GM18502 (cell line): Measurements from ENCODE around the gene IMPA2.
"Not testable (repeated sequence)": the region's sequence is repeated elsewhere in the genome, so short reads cannot be mapped to it uniquely, and the experiment has no call there.

Source experiments
- ATAC-seq: cut with Tn5 transposase; IDR thresholded peaks from one replicate; pipeline ENCODE4 v1.9.1; 2021; ENCODE audit warnings: mild to moderate bottlenecking; ENCODE audit not compliant: unreplicated experiment, poor library complexity

Gene IMPA2

DNA sequence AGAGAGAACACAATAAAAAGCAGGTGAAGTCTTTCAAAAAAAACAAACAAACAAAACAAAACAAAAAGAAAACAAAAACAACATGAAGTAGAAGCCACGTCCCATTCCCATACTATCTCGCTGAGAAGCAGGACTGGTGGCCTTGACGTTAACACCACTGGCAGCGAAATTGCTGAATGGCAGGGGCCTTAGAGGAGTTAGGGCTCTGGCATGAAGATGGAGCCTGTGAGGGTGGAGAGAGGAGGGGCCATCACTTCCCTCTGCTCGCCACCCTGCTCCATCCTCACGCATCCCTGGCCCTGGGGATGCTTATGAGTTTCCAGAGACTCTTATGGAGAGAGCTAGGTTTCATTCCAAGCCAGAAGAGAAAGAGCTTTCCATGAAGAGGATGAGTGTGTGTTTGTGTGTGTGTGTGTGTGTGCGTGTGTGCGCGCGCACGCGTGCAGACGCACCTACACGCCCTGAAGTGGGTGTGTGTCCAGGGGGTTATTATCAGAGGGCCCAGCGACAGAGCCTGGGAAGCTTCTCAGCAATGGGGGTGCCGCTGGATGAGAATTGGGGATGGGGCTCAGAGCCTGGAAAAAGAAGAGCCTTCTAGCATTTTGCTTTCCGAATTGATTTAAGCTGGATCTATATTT lies 20.4 kb upstream of the IMPA2 start:
- ATAC-seq: no peak

DNA sequence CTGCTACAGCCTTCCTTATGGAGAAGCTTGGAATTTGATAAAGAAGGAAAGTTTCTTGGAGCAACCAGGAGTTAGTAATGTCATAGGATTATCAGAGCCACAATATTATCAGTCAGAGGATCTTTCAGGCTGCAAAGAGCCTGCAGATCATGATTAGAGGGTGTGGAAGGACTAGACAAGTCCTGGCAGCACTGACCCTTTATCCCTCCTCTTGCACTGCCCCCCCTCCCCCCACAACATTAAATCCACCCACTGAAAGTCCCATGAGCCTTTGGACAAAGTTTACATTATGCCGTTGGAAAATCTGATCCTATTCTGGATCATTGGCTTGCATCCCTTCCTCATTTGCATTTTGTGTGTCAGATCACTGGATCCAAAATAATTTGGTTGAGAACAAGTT lies 18.7 kb upstream of the IMPA2 start:
- ATAC-seq: no peak

DNA sequence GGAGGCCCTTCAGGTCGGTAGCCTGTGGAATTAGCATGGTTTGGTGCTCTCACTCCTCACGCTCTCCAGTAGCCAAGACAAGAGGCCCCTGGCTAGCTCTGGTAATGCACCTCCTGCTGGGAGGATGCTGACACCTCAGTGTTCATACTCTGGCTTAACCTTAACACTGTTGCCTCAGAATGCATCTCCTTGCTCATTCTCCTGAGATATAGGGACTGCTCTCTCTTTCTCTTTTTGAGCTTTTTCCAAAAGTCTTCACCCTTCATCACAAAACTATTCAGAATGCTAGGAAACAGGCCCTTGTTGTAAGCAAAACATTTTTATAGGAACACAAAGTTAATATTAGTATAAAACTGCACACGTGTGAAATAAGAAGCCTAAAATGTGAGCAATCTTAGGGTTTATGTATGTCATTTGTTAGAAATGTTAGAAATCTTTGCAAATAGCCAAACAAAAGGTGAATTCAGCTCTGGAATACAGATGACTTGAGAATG lies 17.3 kb upstream of the IMPA2 start:
- no peak for ATAC-seq

DNA sequence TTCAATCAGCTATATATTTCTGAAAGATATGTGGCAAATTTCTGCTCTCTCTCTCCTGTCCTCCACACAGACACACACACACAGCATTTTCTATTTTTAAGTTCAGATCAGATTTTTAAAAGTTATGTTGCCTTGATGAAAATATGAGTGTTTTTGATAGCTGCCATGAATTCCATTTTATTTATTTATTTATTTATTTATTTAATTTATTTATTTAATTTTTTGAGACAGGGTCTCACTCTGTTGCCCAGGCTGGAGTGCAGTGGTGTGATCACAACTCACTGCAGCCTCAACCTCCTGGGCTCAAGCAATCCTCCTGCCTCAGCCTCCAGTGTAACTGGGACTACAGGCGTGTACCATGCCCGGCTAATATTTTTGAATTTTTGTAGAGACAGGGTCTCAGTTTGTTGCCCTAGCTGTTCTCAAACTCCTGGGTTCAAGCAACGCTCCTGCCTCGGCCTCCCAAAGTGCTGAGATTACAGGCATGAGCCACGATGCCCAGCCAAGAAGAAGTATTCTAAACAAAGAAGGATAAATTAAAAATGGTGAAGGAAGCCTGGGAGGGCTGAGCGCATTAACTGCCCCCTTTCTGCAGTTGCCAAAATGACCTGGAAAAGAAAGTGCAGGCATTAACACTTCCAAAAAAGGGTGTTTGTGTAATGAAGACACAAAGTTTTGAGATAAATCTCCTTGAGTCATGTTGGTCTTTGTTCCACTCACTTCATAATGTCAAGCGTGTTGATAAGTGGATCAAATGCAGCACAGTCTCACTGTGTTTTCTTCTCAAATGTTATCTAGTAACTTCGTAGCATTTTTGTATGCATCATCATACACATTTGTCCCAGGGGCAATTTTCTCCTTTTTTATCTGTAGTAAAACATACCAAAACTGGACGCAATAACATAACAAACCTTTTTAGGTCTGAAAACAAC lies 11.1 kb upstream of the IMPA2 start:
- no peak for ATAC-seq

DNA sequence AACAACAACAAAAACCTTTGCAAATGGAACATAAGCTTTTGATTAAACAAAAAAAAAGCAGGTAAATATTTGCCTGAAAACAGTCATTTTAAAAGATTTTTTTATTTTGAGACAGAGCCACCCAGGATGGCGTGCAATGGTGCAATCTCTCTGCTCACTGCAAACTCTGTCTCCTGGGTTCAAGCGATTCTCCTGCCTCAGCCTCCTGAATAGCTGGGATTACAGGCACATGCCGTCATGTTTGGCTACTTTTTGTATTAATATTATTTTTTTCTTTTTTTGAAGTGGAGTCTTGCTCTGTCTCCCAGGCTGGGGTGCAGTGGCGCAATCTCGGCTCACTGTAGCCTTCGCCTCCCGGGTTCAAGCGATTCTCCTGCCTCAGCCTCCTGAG lies 10.5 kb upstream of the IMPA2 start:
- not testable (repeated sequence) for ATAC-seq

DNA sequence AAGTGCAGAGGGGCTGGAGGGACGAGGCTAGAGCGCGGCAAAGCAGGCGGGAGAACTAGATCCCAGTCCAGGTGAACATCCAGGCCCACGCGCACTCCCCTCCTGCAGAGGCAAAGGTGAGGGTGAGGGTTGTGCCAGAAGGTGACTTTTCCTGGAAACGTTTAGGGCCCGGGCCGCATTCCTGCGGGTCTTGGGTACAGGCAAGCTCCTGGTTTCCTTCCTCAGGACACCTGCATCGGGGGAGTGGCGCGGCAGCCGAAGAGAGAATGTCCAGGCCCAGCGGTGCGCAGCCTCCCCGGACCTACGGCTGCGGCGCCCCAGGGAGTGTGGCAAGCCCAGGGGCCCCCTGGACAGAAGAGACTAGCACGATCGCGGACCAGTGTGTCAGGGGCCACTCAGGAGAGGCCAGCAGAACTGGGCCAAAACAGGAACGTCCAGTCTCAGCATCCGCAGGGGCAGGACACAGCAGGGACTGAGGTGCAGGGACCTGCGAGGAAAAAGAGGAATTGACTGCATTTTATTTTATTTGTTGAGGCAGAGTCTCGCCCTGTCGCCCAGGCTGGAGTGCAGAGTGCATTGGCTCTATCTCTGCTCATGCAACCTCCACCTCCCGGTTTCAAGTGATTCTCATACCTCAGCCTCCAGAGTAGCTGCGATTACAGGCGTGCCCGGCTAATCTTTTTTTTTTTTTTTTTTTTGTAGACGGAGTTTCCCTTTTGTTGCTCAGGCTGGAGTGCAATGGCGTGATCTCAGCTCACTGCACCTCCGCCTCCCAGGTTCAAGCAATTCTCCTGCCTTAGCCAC lies 8.7 kb upstream of the IMPA2 start:
- ATAC-seq: no peak

GRCh38 chr18:11974741-11975325 lies 6.5 kb upstream of the IMPA2 start:
- ATAC-seq: no peak

GRCh38 chr18:11975723-11976122 lies 5.6 kb upstream of the IMPA2 start:
- ATAC-seq: no peak

DNA sequence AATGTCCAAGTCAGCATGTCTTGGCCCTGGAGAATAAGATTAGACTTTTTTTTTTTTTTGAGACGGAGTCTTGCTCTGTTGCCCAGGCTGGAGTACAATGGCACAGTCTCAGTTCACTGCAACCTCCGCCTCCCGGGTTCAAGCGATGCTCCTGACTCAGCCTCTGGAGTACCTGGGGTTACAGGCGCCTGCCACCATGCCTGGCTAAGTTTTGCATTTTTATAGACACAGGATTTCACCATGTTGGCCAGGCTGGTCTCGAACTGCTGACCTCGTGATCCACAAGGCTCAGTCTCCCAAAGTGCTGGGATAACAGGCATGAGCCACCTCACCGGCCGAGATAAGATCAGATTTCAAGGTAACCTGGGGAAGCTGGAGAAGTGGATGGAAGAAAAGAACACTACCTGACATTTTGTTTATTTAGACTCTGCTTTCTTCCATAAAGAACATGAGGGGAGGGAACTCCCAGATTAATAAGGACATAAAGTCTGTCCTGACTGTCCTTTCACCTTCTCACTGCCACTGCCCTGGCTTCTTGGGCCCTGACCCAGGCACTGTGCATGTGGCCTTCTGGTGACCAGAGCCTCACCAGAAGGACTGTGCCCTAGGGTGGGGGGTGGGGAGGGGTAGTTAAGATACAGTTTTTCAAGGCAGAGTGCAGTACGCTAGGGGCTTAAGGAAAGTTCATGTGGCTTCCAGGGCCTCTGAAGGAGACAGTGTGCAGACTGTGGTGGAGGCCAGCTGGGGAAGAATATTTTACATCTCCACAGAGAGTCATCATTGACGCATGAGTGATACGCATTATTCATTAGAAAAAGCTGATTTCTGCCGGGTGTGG lies 4.8 kb upstream of the IMPA2 start:
- no peak for ATAC-seq

DNA sequence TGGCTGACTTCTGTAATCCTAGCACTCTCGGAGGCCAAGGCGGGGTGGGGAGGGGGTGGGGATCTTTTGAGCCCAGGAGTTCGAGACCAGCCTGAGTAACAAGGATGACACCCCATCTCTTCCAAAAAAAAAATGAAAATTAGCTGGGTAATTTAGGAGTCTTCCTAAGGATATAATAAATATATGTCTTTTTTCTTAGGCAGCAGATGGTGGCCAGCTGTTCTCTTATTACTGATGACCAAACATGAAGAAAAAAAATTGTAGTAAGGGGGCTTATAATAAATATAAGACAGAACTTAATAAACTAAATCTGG lies 4.2 kb upstream of the IMPA2 start:
- ATAC-seq: no peak

DNA sequence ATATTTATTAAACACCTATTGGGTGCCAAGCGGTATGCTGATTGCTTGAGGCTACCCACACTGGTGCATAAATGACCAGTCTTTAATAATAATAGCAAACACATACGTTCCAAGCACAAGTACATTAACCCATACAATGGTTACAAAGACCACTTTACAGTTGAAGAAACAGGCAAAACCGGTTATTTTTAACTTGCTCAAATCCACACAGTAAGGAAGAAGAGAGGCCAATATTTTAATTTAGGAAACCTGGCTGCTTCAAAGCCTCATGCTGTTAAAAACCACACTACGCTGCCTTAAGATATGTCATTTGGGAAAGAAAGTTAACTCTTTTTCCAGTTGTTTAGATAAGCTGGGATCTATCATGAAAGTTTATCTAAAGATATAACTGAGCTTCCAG lies 2.4 kb upstream of the IMPA2 start:
- no peak for ATAC-seq

- ATAC-seq: no peak
Measured at GRCh38 chr18:11980163-11980493, 1.2 kb upstream of the IMPA2 start.

DNA sequence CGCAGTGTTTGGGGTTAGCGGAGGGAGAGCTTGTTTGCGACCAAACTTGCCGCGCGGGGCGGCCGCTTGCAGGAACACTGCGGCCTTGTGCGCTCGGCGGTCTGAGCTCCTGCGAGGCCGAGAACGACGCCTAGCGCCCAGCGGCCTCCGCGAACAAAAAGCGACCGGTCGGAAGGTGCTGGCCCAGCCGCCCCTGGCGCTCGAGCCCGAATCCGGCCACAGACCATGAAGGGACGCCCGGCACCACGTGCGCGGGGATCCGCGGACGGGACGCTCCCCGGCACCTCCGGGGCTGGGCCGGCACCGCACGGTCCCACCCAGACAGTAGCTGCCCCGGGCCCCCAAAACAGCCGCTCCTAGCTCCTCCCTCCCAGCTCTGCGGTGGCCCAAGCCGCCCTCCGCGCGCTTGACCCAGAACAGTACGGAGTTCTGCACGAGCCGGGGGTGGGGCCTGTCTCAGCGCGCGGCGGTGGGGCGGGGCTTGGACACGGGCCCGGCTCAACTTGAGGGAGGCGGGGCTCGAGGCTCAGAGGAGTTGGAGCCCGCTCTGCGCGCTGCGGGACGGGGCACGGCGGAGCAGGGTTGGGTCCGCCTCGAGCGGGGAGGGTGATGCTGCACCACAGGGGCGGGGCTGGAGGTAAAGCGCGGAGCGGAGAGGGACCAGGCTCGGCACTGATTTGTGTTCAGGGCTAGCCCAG lies 664 bp upstream of the IMPA2 start:
- peak; percentile 90 for ATAC-seq

DNA sequence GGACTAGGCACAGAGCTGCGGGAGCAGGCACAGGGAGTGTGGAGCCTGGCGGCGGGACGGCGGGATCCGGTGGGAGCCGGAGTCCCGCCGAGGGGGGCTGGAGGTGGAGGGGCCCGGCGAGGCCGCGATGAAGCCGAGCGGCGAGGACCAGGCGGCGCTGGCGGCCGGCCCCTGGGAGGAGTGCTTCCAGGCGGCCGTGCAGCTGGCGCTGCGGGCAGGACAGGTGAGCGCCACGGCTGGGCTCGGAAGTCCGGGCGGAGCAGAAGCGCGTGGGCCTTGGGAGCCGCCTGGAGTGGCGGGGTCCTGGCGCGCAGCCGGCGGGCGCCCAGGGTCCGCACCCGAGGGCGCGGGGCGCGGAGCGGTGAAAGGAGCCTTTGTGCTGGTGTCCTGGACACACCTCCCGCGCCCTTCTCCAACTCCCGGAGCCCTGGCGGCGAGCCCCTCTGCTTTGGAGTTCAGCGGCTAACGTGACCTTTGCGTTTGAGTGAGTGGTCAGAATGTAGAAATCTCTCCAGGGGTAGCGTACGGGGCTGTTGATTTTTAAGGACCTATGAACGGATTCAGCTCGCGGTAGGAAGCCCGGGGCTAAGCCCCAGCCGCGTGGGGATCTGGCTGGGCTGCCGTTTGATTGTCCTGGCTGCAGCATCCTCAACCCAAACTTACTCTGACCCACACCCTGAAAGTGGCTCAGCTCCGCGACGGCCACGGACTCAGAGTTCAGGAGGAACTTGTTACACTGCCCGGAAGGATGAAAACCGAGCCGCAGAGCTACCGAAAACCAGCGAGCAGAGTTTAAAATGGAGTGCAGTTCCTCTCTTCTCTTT lies 448 bp downstream of the IMPA2 start:
- ATAC-seq: peak; percentile 18

- ATAC-seq: no peak
Measured at GRCh38 chr18:11982981-11983380, 1.7 kb downstream of the IMPA2 start.

DNA sequence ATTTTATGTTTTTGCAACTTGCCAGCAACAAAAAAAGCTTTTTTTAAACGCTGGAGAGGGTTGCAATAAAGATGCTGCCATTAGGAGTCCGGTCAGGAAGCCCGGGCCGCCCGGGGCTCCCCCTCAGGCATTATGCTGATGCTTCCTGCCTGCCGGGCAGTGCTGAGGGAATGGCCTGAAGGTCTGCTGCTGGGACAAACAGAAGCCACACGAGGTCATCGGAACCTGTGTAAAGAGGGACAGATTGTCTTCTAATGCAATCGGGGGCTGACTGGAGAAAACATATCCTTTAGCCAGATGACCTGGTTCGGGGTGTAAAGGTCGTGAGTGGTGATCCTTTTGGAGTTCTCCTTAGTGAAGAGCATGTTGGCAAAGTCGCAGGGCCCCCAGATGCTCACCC lies 2.3 kb downstream of the IMPA2 start:
- no peak for ATAC-seq

GRCh38 chr18:11984091-11984490 lies 2.8 kb downstream of the IMPA2 start:
- ATAC-seq: no peak

DNA sequence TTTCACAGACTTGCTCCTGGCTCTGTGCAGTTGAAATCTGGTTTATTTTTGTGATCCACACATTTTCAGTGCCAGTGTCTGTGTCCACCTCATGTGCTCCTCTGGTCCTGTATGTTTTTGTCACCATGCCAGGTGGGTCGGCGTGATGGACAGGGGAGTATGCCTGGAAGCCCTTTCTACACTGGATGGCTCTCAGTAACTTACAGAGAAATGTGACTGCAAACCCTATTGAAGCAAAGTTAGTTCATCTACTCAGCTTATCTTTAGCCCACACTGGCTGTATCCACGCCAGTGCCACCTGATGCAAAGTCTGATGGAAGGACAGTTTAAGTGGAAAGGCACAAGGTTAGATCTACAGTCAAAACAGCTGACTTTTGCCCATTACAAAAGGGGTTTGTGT lies 4.3 kb downstream of the IMPA2 start:
- no peak for ATAC-seq

DNA sequence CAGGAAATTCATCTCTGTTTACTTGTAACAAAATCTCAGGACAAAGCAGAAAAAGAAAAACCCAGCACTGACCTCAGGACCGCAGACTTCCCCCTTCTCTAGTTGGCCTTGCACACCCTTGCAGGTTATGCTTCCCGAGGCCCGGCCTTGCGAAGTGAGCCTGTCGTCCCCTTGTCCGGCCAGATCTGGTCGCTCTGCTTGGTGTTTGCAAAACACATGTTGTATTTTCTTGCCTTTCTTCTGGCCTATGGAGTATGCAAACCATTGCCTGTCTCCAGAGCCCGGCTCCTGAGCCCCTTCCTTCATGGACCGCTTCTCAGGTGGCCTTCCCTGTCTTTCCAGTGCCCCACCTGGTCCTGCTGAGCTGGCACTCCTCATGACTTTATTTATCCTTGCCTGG lies 4.8 kb downstream of the IMPA2 start:
- no peak for ATAC-seq
